ENCODE measurements around the gene TMEM17. TPM values are rescaled to one million over a fixed set of nuclear protein-coding genes. Genes with fewer than 3 reads are reported as not detected.

The TMEM17 gene
- total and polyA plus RNA-seq, 2 of the 13 experiments (the other 11 are each of a cell fraction or from before 2014, with no cell fraction given), result 0.22 to 0.50 TPM

GRCh38 chr2:62526531-62527381 lies 20.8 kb upstream of the TMEM17 start (continued):
- TF ChIP-seq TEF (CRISPR knock-in tag; IDR thresholded peaks at IDR 0.05) (no peak; the same call in 1 of the 2 replicates), KMT2A (CRISPR knock-in tag; IDR thresholded peaks at IDR 0.05) (no peak), SP1 (IDR thresholded peaks at IDR 0.05) (no peak), SP1 (CRISPR knock-in tag; IDR thresholded peaks at IDR 0.05) (peak; percentile 45; the same call in 1 of the 2 replicates), DNMT3B (CRISPR knock-in tag; conservative IDR thresholded peaks at IDR 0.05) (peak; percentile 91; the same call in 1 of the 2 replicates), ATRX (CRISPR knock-in tag; IDR thresholded peaks at IDR 0.05; ENCODE audit: borderline replicate concordance) (no peak), MEIS1 (CRISPR knock-in tag; IDR thresholded peaks at IDR 0.05; ENCODE audit: borderline replicate concordance) (peak; percentile 93; the same call in 1 of the 2 replicates), ZNF275 (CRISPR knock-in tag; IDR thresholded peaks at IDR 0.05; ENCODE audit: borderline replicate concordance) (peak; percentile 90; the same call in 1 of the 2 replicates), HNF1B (CRISPR knock-in tag; IDR thresholded peaks at IDR 0.05) (peak; percentile 78; the same call in 1 of the 2 replicates), ISL2 (CRISPR knock-in tag; IDR thresholded peaks at IDR 0.05) (peak; percentile 96), ATF7 (IDR thresholded peaks at IDR 0.05) (peak; percentile 69), ATF7 (CRISPR knock-in tag; IDR thresholded peaks at IDR 0.05) (peak; percentile 87; the same call in 1 of the 2 replicates), BRD4 (CRISPR knock-in tag; IDR thresholded peaks at IDR 0.05) (peak; percentile 99), ZNF709 (CRISPR knock-in tag; IDR thresholded peaks at IDR 0.05) (peak; percentile 93), ELF3 (CRISPR knock-in tag; IDR thresholded peaks at IDR 0.05) (peak; percentile 97), ZMYM2 (CRISPR knock-in tag; IDR thresholded peaks at IDR 0.05) (peak; percentile 97), ZNF704 (CRISPR knock-in tag; IDR thresholded peaks at IDR 0.05; ENCODE audit: borderline replicate concordance) (no peak; the same call in 1 of the 2 replicates), ZBTB26 (CRISPR knock-in tag; IDR thresholded peaks at IDR 0.05; ENCODE audit: borderline replicate concordance) (peak; percentile 94; the same call in 1 of the 2 replicates), ISX (CRISPR knock-in tag; conservative IDR thresholded peaks at IDR 0.05) (no peak), ZNF563 (CRISPR knock-in tag; IDR thresholded peaks at IDR 0.05) (peak; percentile 71; the same call in 1 of the 2 replicates), NR2F6 (IDR thresholded peaks at IDR 0.05) (peak; percentile 97), NR2F6 (CRISPR knock-in tag; IDR thresholded peaks at IDR 0.05) (peak; percentile 99)
